GM18511 (cell line): ENCODE measurements around the gene PCDH9.

ENCODE experiments used
- ATAC-seq: cut with Tn5 transposase; IDR thresholded peaks from one replicate; pipeline ENCODE4 v1.9.1; 2021; ENCODE audit warnings: mild to moderate bottlenecking, moderate library complexity; ENCODE audit not compliant: unreplicated experiment

The PCDH9 gene

GRCh38 chr13:66994097-66994496 is 236.0 kb downstream of the PCDH9 start:
- peak; percentile 87 for ATAC-seq

DNA sequence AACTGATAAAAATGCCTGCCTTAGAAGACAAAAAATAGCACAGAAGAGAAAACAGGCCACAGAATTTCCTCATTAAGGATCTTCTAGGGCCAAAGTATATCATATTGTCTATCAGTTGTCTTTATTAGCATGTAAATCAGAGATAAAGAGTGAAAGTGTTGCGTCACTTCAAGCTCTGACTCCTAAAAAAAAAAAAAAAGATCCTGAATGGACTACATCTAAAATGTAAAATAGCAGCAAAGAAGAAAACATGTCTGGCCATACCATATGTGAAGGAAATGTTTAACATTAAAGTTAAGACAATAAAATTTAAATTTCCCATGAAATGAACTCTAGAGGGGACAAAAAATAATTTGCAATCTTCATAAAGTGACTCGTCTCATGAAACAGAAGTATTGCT is 237.4 kb downstream of the PCDH9 start:
- no peak for ATAC-seq

- ATAC-seq: no peak
Observed at GRCh38 chr13:66992183-66992582, 238.0 kb downstream of the PCDH9 start.

DNA sequence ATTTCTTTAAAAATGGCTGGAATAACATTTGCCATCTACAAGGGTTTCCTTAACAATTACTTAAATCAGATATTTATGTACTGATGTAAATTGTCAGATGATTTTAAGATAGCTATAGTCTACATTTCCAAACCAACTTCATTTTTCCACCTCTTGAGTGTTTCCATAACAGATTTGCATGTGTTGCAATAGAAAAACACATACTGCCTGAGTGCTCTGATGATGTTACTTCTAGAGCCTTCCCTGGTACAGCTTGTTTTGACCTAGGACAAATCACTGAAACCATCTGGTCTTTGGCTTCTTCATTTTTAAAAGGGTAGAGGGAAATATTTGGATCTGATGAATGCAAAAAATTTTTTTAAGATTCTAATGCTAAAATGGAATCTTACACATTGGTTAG is 245.9 kb downstream of the PCDH9 start:
- ATAC-seq: no peak

DNA sequence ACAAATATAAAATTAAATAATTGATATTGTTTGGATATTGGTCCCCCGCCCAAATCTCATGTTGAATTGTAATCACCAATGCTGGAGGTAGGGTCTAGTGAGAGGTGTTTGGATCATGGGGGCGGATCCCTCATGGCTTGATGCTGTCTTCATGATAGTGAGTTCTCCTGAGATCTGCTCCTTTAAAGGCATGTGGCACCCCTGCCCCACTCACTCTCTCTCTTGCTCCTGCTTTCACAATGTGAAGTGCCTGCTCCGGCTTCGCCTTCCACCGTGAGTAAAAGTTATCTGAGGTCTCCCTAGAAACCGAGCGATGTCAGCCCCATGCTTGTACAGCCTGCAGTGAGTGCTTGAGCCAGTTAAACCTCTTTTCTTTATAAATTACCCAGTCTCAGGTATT is 248.2 kb downstream of the PCDH9 start:
- ATAC-seq: no peak

DNA sequence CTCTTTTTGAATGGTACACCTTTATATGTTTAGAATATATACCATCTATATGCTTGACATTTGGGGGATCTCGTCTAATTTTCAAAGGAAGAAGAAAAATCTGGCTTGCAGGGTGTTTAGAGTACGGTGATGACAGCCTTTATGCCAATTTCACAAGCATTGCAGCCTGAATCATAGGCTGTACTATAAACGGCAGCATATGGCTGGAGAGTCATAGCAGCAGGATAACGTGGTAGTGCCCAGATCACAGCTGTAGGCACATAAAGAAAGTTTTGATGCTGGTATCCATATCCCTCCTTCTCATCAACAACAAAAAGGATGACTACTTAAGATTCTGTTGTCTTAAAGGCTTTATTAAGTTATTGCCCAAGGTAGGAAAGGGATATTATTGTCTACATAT is 253.0 kb downstream of the PCDH9 start:
- ATAC-seq: no peak

DNA sequence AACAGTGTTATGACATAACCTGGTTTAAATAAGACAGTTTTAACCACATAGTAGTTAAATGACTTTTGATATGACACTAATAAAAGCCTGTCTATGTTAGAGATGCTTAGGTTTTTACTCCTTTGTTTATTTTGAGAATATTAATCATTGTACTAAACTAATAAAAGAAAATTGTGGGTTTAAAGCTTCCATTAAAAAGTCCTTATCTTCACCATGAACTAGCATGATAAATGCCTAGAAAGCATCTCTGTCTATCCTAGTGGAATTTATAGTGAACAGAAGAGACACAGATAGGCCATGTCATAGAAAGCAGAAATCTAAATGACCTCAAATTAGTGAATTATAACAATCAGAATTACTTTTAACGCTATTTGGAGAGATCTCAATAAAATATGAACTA is 255.2 kb downstream of the PCDH9 start:
- ATAC-seq: no peak

- ATAC-seq: no peak
Observed at GRCh38 chr13:66974174-66974573, 256.0 kb downstream of the PCDH9 start.

DNA sequence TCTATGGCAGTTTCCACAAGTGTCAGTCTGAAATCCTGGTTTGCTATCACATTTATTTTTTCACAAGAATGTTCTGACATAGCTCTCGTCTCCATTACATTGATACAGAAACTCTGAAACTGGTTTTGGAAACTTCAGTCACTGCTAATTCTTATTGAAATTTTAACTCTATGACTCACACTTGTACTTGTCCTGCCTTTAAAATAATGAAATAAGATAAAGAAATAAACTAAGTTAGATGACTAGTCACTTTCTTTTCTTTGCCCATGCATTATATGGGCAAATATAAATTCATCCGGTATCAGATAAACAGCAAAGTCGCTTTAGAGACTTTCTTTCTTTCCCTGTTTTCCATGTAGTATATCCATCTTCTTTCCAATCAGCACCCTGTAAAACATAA is 257.5 kb downstream of the PCDH9 start:
- no peak for ATAC-seq

DNA sequence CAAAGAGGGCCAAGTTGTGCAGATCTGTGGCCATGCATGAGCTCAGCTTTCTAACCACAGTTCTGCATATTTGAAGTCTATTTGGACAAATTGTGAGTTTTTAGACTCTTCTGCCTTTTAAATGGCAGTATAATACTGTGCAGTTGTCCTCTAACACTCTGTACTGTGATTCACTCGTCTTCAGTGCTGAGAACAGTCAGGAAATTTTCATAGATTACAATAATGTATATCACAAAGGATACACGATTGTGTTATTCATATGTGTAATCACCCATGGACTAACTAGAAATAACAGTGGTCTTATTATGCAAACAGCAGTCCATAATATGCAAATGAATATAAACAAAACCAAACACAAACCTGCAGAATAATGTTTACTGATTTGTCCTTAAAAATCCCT is 259.1 kb downstream of the PCDH9 start:
- no peak for ATAC-seq

DNA sequence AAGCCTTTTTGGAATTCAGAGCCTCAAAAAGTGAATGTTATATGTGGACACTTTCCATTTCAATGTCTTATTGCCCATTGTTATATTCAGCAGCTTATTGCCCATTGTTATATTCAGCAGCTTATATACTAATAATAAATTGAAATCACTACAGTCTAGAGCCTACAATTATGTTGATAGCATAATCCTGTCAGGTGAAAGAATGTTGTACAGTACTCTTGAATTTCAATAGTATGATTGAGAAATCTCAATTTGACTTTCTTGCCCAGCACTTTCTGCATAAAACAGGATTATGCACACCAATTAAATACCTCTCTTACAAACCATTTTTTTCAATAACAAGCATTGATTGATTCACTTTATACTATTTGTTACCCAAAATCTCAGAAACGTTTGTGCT is 260.8 kb downstream of the PCDH9 start:
- no peak for ATAC-seq

- no peak for ATAC-seq
Observed at GRCh38 chr13:66967811-66968597, 262.1 kb downstream of the PCDH9 start.

- ATAC-seq: no peak
Observed at GRCh38 chr13:66965181-66965580, 265.0 kb downstream of the PCDH9 start.

DNA sequence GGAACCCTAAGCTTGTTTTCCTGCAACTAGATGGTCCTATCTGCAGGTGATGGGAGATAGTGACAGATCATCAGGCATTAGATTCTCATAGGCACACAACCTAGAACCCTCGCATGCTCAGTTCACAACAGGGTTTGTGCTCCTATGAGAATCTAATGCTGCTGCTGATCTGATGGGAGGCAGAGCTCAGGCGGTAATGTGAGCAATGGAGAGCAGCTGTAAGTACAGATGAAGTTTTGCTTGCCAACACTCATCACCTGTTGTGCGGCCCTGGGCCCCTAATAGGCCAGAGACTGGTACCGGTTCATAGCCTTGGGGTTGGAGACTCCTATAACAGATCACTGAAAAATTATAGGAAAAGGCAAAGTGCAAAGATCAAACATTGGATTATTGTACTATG is 267.2 kb downstream of the PCDH9 start:
- no peak for ATAC-seq

DNA sequence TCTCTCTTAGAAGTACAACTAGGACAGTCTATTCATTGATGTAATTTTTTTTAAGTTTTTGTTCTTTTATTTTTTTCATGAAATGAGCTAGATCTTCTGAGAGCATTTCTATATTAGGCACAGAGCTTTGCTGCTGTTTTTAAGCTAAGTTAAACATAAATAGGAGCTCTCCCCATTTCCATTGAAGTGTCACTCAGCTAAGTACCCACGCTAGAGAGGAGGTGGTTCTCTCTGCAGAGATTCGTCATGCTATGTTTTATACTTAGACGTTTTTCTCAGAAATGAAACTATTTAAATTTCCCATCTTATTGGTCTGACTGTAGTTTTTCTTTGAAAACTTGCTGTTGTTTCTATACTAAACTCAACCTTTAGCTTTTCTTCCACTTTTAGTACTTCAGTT is 271.5 kb downstream of the PCDH9 start:
- ATAC-seq: peak; percentile 64

DNA sequence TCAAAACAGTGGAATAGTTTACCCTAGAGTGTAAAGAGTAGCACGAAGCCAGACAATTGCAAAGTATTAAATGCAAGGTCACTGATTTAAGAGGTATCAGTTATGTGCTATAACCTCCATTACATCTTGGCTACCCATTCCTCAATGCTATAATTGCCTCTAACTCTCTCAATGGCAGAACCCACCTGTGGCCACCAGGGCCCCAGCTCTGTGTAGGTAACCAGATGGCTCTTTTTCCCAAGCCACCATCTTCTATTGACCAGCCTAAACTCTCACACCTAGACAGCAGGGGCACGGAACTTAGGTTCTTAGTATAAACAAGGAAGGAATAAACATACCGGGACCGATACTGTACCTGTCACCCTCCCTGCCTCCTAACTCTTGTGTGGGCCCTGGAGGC is 277.6 kb downstream of the PCDH9 start:
- ATAC-seq: no peak

DNA sequence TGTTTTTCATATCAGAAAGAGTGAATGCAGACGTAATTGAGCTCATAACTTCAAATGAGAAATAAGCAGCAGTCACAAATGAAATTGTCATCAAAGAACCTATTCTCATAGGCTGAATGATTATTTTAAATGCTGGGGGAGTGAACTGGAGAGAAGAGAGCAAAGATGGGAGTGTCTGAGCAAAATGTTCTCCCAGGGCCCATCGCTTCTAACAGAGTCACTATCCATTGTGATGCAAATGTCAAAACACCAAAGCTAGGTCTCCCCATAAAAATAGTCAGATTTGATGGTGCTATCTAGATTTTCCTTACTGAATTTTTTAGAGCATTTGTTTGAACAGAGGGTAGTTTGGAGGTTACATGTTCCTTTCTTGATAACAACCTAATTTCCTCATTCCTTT is 278.7 kb downstream of the PCDH9 start:
- ATAC-seq: no peak

GRCh38 chr13:66950666-66951065 is 279.5 kb downstream of the PCDH9 start:
- ATAC-seq: no peak

DNA sequence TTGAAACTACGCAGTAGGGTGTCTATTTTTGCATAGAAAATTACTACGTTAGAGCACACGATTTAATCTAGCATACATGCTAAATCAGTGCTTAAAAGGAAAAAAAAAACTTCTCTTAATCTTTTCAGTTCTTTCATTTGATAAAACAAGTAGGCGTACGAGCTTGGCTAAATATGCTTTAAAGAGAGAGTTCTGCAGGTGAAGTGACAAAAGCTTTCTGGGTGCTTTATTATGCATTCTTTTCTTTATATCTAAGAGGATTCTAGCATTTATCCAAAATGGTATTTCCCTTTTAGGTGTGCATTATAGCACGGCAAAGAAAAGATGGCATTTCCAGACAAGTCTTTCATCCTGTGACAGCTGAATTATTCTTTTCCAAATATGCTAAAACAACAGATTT is 281.2 kb downstream of the PCDH9 start:
- ATAC-seq: no peak

GRCh38 chr13:66943530-66943929 is 286.6 kb downstream of the PCDH9 start:
- no peak for ATAC-seq

GRCh38 chr13:66940113-66940512 is 290.0 kb downstream of the PCDH9 start:
- no peak for ATAC-seq

GRCh38 chr13:66937423-66937822 is 292.7 kb downstream of the PCDH9 start:
- no peak for ATAC-seq

DNA sequence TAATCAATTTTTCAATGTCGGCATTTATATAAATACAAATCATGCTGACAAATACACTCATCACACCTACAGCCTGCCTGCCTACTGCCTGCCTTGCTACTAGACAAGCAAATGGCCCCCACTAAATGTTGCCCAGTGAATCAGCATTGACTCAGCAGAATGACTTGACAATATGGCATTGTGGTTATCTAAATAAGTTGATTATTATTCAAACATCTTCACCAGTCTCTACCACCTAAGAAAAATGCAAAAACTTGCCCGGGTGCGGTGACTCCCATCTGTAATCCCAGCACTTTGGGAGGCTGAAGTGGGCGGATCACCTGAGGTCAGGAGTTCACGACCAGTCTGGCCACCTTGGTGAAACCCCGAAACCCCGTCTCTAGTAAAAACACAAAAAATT is 296.1 kb downstream of the PCDH9 start:
- no peak for ATAC-seq
